Measurements from ENCODE around the gene FAM170B. TPM values are rescaled to one million over a fixed set of nuclear protein-coding genes. Genes with fewer than 3 reads are reported as not detected.

The FAM170B gene
- total RNA-seq, 1 experiment from 2014 or later: not detected

DNA sequence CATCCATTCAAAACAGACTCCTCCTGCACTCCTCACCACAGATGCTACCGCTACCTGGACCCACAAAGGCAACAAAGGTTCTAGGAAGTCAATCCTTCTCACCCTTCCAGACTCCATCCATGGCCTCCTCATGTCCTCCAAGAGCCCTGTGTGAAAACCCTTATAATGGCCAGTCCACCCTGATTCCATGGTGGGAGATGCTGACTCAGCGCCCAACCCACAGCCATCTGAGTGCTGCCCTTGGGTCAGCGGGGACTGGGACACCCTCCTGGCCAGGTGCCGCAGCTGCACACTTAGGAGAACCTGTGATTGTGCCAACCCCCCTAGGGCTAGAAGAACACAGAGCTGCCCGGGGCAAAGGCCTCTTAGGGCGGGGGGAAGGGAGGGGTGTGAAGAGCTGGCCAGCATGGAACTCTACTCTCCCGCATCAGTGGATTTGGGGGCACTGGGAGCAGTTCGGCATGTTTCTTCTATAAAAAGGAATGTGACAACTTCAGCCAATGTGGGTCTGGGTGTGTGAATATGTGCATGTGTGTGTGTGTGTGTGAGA is 29.0 kb upstream of the FAM170B start:
- Histone ChIP-seq H3K9me3 (ENCODE audit: control insufficient read depth, insufficient read depth, low read depth, low read length) (no peaks in the 10 kb centered on the region), H3K36me3 (ENCODE audit: control insufficient read depth, insufficient read depth, low read length) (no peaks in the 10 kb centered on the region), H3K4me1 (ENCODE audit: control insufficient read depth, insufficient read depth, low read length) (no peaks in the 10 kb centered on the region), H3K27me3 (ENCODE audit: control insufficient read depth, insufficient read depth, low read length) (peaks cover 6% of the 10 kb centered on the region), H3K4me3 (ENCODE audit: low read depth in 2 of 2, low read length in 2 of 2) (no peak overlapping the region), H3K27ac (ENCODE audit: low read length) (no peak overlapping the region)
- TF ChIP-seq, protein P1, sequence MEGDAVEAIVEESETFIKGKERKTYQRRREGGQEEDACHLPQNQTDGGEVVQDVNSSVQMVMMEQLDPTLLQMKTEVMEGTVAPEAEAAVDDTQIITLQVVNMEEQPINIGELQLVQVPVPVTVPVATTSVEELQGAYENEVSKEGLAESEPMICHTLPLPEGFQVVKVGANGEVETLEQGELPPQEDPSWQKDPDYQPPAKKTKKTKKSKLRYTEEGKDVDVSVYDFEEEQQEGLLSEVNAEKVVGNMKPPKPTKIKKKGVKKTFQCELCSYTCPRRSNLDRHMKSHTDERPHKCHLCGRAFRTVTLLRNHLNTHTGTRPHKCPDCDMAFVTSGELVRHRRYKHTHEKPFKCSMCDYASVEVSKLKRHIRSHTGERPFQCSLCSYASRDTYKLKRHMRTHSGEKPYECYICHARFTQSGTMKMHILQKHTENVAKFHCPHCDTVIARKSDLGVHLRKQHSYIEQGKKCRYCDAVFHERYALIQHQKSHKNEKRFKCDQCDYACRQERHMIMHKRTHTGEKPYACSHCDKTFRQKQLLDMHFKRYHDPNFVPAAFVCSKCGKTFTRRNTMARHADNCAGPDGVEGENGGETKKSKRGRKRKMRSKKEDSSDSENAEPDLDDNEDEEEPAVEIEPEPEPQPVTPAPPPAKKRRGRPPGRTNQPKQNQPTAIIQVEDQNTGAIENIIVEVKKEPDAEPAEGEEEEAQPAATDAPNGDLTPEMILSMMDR (IDR thresholded peaks at IDR 0.05): no peak
- TF ChIP-seq SIN3A (IDR thresholded peaks at IDR 0.05; ENCODE audit: borderline replicate concordance, insufficient read depth, low read depth, low read length) (no peak), POLR2AphosphoS5 (IDR thresholded peaks at IDR 0.05; ENCODE audit: low read depth, low read length) (no peak)
- TF ChIP-seq, protein P2, sequence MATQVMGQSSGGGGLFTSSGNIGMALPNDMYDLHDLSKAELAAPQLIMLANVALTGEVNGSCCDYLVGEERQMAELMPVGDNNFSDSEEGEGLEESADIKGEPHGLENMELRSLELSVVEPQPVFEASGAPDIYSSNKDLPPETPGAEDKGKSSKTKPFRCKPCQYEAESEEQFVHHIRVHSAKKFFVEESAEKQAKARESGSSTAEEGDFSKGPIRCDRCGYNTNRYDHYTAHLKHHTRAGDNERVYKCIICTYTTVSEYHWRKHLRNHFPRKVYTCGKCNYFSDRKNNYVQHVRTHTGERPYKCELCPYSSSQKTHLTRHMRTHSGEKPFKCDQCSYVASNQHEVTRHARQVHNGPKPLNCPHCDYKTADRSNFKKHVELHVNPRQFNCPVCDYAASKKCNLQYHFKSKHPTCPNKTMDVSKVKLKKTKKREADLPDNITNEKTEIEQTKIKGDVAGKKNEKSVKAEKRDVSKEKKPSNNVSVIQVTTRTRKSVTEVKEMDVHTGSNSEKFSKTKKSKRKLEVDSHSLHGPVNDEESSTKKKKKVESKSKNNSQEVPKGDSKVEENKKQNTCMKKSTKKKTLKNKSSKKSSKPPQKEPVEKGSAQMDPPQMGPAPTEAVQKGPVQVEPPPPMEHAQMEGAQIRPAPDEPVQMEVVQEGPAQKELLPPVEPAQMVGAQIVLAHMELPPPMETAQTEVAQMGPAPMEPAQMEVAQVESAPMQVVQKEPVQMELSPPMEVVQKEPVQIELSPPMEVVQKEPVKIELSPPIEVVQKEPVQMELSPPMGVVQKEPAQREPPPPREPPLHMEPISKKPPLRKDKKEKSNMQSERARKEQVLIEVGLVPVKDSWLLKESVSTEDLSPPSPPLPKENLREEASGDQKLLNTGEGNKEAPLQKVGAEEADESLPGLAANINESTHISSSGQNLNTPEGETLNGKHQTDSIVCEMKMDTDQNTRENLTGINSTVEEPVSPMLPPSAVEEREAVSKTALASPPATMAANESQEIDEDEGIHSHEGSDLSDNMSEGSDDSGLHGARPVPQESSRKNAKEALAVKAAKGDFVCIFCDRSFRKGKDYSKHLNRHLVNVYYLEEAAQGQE (IDR thresholded peaks at IDR 0.05; ENCODE audit: insufficient read depth in 1 of 2, low read depth in 2 of 2, low read length in 1 of 2): no peak
- intact Hi-C loops (cut with micrococcal nuclease; ENCODE audit: unreplicated experiment): loop anchor here (5.0 kb wide), 2 partner anchors 181 to 506 kb away; no protein-coding TSS in a partner anchor
- BruUV-seq (replicated peaks): no TSS peak
- DNase-seq (ENCODE audit: low read depth, low spot score) (no peak), ATAC-seq (no peak)
- CTCF ChIA-PET: no interaction called here
- POLR2A ChIA-PET: no interaction called here
- in situ Hi-C loops (cut with HindIII; ENCODE audit: low pct_unique_long_range_greater_than_20kb, low sequenced_read_pairs): no loop called here

DNA sequence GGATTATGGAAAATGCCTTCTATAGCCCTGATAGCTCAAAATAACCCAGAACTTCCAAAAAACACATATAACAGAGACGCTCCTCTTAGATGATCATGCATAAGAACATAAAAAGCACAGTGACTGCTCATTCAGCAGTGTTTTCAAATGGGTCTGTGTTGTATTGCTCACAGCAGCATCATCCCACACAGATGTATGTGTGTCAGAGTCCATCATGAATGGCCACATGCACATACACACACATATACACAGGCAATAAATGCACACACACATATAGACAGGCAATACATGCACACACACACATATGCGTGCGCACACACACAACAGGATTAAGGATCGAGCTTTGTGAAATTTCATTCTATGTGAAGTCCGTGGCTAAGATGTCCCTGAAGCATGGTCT is 28.2 kb upstream of the FAM170B start:
- Histone ChIP-seq H3K36me3 (ENCODE audit: control insufficient read depth, insufficient read depth, low read length) (no peaks in the 10 kb centered on the region), H3K4me3 (ENCODE audit: low read depth in 2 of 2, low read length in 2 of 2) (no peak overlapping the region), H3K4me1 (ENCODE audit: control insufficient read depth, insufficient read depth, low read length) (no peaks in the 10 kb centered on the region), H3K27me3 (ENCODE audit: control insufficient read depth, insufficient read depth, low read length) (peaks cover 6% of the 10 kb centered on the region), H3K9me3 (ENCODE audit: control insufficient read depth, insufficient read depth, low read depth, low read length) (no peaks in the 10 kb centered on the region), H3K27ac (ENCODE audit: low read length) (no peak overlapping the region)
- no TSS peak for BruUV-seq (replicated peaks)
- intact Hi-C loops (cut with micrococcal nuclease; ENCODE audit: unreplicated experiment): loop anchor here (5.0 kb wide), 2 partner anchors 180 to 505 kb away; no protein-coding TSS in a partner anchor
- POLR2A ChIA-PET: no interaction called here
- DNase-seq (ENCODE audit: low read depth, low spot score) (no peak), ATAC-seq (no peak)
- in situ Hi-C loops (cut with HindIII; ENCODE audit: low pct_unique_long_range_greater_than_20kb, low sequenced_read_pairs): no loop called here
- TF ChIP-seq, protein P2 (IDR thresholded peaks at IDR 0.05; ENCODE audit: insufficient read depth in 1 of 2, low read depth in 2 of 2, low read length in 1 of 2): no peak
- no peak for TF ChIP-seq POLR2AphosphoS5 (IDR thresholded peaks at IDR 0.05; ENCODE audit: low read depth, low read length)
- TF ChIP-seq, protein P1 (IDR thresholded peaks at IDR 0.05): no peak; the same call in 1 of the 2 replicates
- TF ChIP-seq SIN3A (IDR thresholded peaks at IDR 0.05; ENCODE audit: borderline replicate concordance, insufficient read depth, low read depth, low read length): no peak
- no peak for TF ChIP-seq TCF7L2 (IDR thresholded peaks at IDR 0.05; ENCODE audit: low read depth, low read length)
- CTCF ChIA-PET: interaction anchor here (1.7 kb wide), 1 partner anchor 504 kb away, joined by 6 read pairs; no protein-coding TSS in a partner anchor
